Smooth muscle cell (in vitro differentiated cells): Measurements from ENCODE around the gene THSD8. TPM values are rescaled to one million over a fixed set of nuclear protein-coding genes. Genes with fewer than 3 reads are reported as not detected.

ENCODE experiments used
- DNase-seq: peaks from one replicate; lab custom pipeline; 2025; ENCODE audit not compliant: unreplicated experiment; lab: John Stamatoyannopoulos, UW
- H2AFZ ChIP-seq: fragments of 200-600 bp; sonication (generic); 2 replicates; pipeline ENCODE4 v1.6.0; 2016; ENCODE audit warnings: antibody characterized with exemption, low read depth, mild to moderate bottlenecking
- H3F3A ChIP-seq: fragments of 200-600 bp; sonication (generic); 2 replicates; pipeline ENCODE4 v1.6.0; 2017; ENCODE audit warnings: antibody characterized with exemption, low read depth
- H3K27ac ChIP-seq: fragments of 200-600 bp; sonication (generic); 2 replicates; pipeline ENCODE4 v1.5.1; 2016; ENCODE audit warnings: low read depth, mild to moderate bottlenecking
- H3K27me3 ChIP-seq: fragments of 200-600 bp; sonication (generic); 2 replicates; pipeline ENCODE4 v1.6.1; 2016; ENCODE audit warnings: low read depth, mild to moderate bottlenecking
- H3K36me3 ChIP-seq: fragments of 200-600 bp; sonication (generic); 2 replicates; pipeline ENCODE4 v1.5.1; 2016; ENCODE audit warnings: low read depth
- H3K4me1 ChIP-seq: fragments of 200-600 bp; sonication (generic); 2 replicates; pipeline ENCODE4 v1.5.1; 2016; ENCODE audit warnings: low read depth
- H3K4me2 ChIP-seq: fragments of 200-600 bp; sonication (generic); 2 replicates; pipeline ENCODE4 v1.6.0; 2016; ENCODE audit warnings: mild to moderate bottlenecking
- H3K4me3 ChIP-seq: fragments of 200-600 bp; sonication (generic); 2 replicates; pipeline ENCODE4 v1.5.1; 2016; ENCODE audit warnings: mild to moderate bottlenecking
- H3K79me2 ChIP-seq: fragments of 200-600 bp; sonication (generic); 2 replicates; pipeline ENCODE4 v1.6.0; 2016; ENCODE audit warnings: low read depth, mild to moderate bottlenecking
- H3K9ac ChIP-seq: fragments of 200-600 bp; sonication (generic); 2 replicates; pipeline ENCODE4 v1.6.0; 2016; ENCODE audit warnings: low read depth
- H3K9me3 ChIP-seq: fragments of 200-600 bp; sonication (generic); replicated peaks from 2 replicates; pipeline ENCODE4 v1.5.1; 2016; ENCODE audit warnings: low read depth
- H4K20me1 ChIP-seq: fragments of 200-600 bp; sonication (generic); 2 replicates; pipeline ENCODE4 v1.6.0; 2016; ENCODE audit warnings: low read depth
- WGBS: methylation state at CpG from one replicate; pipeline ENCODE4 v1.1.7; 2016; ENCODE audit warnings: low lambda C conversion rate; 5-methylcytosine and 5-hydroxymethylcytosine counted together
- polyA plus RNA-seq: library from polyadenylated mRNA; unstranded; fragments of >200 nt; fragmentation: Nextera tagmentation; extraction: Ambion mirVana; gene quantifications from 2 replicates; pipeline ENCODE4 v1.2.1, GENCODE V29; 2016
- total RNA-seq: library from RNA; depleted of rRNA; stranded (reverse); fragments of >200 nt; gene quantifications from 2 replicates; pipeline ENCODE4 v1.2.3, GENCODE V29; 2014
- TF ChIP-seq, protein P1 (sequence below): fragments of 200-600 bp; sonication (generic); IDR thresholded peaks from 2 replicates; pipeline ENCODE4 v1.5.1; 2017; ENCODE audit warnings: borderline replicate concordance, mild to moderate bottlenecking, antibody characterized with exemption; ENCODE audit not compliant: insufficient read depth, poor library complexity, severe bottlenecking

The THSD8 gene
- total and polyA plus RNA-seq, 2 experiments from 2014 or later = 8.0 TPM; not detected in 1

GRCh38 chr19:12788682-12789097 is 13.2 kb upstream of the THSD8 start:
- 5% methylated on average over 5 of the region's 12 CpGs for WGBS
- Histone ChIP-seq H3K36me3 (no peaks in the 10 kb centered on the region), H3F3A (peaks cover 55% of the 10 kb centered on the region), H3K27ac (peak overlapping the region; percentile 96), H4K20me1 (peaks cover 20% of the 10 kb centered on the region), H3K4me2 (peak overlapping the region; percentile 89), H3K4me1 (peaks cover 30% of the 10 kb centered on the region), H2AFZ (no peak overlapping the region), H3K27me3 (no peaks in the 10 kb centered on the region), H3K9me3 (no peaks in the 10 kb centered on the region), H3K9ac (peak overlapping the region; percentile 86), H3K79me2 (peaks cover 20% of the 10 kb centered on the region), H3K4me3 (peak overlapping the region; percentile 98)
- TF ChIP-seq, protein P1, sequence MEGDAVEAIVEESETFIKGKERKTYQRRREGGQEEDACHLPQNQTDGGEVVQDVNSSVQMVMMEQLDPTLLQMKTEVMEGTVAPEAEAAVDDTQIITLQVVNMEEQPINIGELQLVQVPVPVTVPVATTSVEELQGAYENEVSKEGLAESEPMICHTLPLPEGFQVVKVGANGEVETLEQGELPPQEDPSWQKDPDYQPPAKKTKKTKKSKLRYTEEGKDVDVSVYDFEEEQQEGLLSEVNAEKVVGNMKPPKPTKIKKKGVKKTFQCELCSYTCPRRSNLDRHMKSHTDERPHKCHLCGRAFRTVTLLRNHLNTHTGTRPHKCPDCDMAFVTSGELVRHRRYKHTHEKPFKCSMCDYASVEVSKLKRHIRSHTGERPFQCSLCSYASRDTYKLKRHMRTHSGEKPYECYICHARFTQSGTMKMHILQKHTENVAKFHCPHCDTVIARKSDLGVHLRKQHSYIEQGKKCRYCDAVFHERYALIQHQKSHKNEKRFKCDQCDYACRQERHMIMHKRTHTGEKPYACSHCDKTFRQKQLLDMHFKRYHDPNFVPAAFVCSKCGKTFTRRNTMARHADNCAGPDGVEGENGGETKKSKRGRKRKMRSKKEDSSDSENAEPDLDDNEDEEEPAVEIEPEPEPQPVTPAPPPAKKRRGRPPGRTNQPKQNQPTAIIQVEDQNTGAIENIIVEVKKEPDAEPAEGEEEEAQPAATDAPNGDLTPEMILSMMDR = no peak
- peak; percentile 60 for DNase-seq

DNA sequence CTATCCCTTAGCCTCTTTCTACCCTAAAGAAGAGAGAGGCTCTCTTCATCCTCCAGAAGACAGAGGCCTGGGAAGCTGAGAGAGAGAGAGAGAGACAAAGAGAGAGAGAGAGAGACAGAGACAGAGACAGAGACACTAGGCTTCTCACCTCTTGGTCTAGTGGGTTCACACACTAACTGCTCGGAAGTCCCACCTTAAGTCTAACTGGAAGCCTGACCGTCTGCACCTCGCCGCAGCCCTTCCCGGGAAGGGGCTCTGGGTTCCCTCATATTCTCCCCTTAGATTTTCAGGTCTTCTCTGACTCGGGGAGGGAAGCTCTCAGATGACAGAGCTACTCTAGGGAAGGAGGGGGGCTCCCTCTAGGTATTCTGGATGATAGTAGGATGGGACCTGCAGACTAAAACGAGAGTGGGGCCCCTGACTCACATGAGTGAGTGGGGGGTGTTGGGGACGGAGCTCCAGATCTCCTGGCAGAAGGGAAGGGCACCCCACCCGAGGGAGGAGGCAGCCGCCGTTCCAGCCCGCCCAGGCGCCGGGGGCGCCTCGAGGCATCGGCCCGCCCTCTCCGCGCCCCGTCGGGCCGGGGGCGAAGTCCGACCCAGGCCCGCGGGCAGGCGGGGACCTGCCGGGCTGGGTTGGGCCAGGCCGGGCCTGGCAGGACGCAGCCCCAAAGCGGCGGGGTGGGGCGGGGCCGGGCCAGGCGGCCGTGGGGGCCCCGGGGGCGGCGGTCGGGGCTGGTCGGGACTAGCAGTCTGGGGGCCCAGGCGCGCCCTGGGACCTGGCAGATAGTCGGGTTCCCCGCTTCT is 12.6 kb upstream of the THSD8 start:
- H3K4me1 ChIP-seq = peaks cover 25% of the 10 kb centered on the region
- peak overlapping the region; percentile 98 for H3K4me3 ChIP-seq
- DNase-seq = no peak

DNA sequence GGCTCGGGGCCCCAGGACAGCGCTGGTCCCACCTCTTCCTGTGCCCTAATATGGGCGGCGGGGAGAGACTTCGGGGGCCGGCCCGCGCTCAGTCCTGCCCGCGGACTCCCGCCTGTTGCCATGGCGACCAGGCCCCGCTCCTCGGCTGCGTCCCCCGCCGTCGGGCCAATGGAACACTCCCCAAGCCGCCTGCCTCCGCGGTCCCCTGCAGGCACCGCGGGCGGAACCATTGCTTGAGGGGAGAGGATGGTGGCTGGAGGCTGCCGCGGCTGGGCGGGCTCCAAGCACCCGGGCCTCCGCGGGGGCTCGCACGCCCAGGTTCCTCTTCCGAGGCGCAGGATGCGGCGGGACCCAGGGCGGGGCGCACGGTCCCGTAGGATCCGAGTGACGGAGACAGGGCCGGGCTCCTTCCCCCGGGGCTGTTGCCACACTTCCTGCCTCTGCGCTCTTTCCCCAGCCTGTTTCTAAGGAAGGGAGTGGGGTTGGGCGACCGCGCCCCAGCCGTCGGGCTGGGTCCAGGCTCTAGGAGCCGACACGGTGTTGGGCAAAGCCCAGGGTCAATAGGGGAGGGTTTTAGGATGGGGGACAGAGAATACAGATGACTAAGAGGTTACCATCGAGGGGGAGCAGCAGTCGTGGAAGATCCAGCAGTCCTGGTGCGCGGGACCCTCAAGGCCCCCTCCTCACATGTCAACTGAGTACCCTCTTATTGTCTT is 11.8 kb upstream of the THSD8 start:
- Histone ChIP-seq H3K9ac (peak overlapping the region; percentile 86), H3K9me3 (no peaks in the 10 kb centered on the region), H3K27me3 (no peaks in the 10 kb centered on the region), H3K4me2 (peak overlapping the region; percentile 89), H3K4me1 (peaks cover 25% of the 10 kb centered on the region), H4K20me1 (peaks cover 24% of the 10 kb centered on the region), H3K27ac (peak overlapping the region; percentile 96), H3K36me3 (no peaks in the 10 kb centered on the region), H3K79me2 (peaks cover 20% of the 10 kb centered on the region), H3F3A (peaks cover 43% of the 10 kb centered on the region), H3K4me3 (peak overlapping the region; percentile 98), H2AFZ (no peak overlapping the region)
- TF ChIP-seq, protein P1 = no peak
- WGBS = 2% methylated on average over 41 of the region's 56 CpGs
- peak; percentile 92 for DNase-seq

More for the DNA sequence above, 12.6 kb upstream of the THSD8 start:
- Histone ChIP-seq H3K27me3 (no peaks in the 10 kb centered on the region), H4K20me1 (peaks cover 24% of the 10 kb centered on the region), H3K79me2 (peaks cover 20% of the 10 kb centered on the region), H3K27ac (peak overlapping the region; percentile 96), H3K4me2 (peak overlapping the region; percentile 89), H3K9me3 (no peaks in the 10 kb centered on the region), H3K9ac (peak overlapping the region; percentile 86), H3K36me3 (no peaks in the 10 kb centered on the region), H2AFZ (no peak overlapping the region), H3F3A (peaks cover 49% of the 10 kb centered on the region)
- WGBS = 5% methylated on average over 25 of the region's 46 CpGs
- TF ChIP-seq, protein P1 = no peak
